Upper lobe of right lung (tissue), 1 donor: Measurements from ENCODE around the gene CABLES1. TPM values are rescaled to one million over a fixed set of nuclear protein-coding genes. Genes with fewer than 3 reads are reported as not detected.

Experiments
- ATAC-seq: fragments of 200-7000 bp; cut with Tn5 transposase; one replicate; pipeline ENCODE4 v1.9.1; 2020; ENCODE audit warnings: mild to moderate bottlenecking, moderate library complexity
- DNase-seq: peaks from one replicate; pipeline ENCODE4 v3.0.0-alpha.2; 2020
- H3K27ac ChIP-seq: fragments of 200-600 bp; one replicate; pipeline ENCODE4 v1.8.0; 2022
- H3K27me3 ChIP-seq: fragments of 200-600 bp; one replicate; pipeline ENCODE4 v1.8.0; 2022; ENCODE audit warnings: mild to moderate bottlenecking
- H3K36me3 ChIP-seq: fragments of 200-600 bp; one replicate; pipeline ENCODE4 v1.8.0; 2022
- H3K4me1 ChIP-seq: fragments of 200-600 bp; one replicate; pipeline ENCODE4 v1.8.0; 2022
- H3K4me3 ChIP-seq: fragments of 200-600 bp; one replicate; pipeline ENCODE4 v1.8.0; 2022; ENCODE audit warnings: mild to moderate bottlenecking
- H3K9me3 ChIP-seq: fragments of 200-600 bp; one replicate; pipeline ENCODE4 v1.8.0; 2022
- intact Hi-C: fragments of 100-400 bp; cut with DNase I; formaldehyde crosslinking; loops from one replicate; pipeline ENCODE4 v1.11.0; 2022
- total RNA-seq: library from RNA; stranded (reverse); fragmentation: NEBNext Ultra II Directional; extraction: Animal tissue kit (Norgen Biotek cat#: 25700); gene quantifications from one replicate; pipeline ENCODE4 v1.2.1, GENCODE V29; 2021
- TF ChIP-seq, protein P1 (sequence below): fragments of 200-600 bp; IDR thresholded peaks from one replicate; pipeline ENCODE4 v1.8.0; 2022; ENCODE audit warnings: antibody characterized with exemption
- donor health status: DM: no; HTN: yes; CAD: no; lungs with severe emphysema.

CABLES1 gene
- total RNA-seq, 1 donor from 2014 or later, result 39.5 TPM

DNA sequence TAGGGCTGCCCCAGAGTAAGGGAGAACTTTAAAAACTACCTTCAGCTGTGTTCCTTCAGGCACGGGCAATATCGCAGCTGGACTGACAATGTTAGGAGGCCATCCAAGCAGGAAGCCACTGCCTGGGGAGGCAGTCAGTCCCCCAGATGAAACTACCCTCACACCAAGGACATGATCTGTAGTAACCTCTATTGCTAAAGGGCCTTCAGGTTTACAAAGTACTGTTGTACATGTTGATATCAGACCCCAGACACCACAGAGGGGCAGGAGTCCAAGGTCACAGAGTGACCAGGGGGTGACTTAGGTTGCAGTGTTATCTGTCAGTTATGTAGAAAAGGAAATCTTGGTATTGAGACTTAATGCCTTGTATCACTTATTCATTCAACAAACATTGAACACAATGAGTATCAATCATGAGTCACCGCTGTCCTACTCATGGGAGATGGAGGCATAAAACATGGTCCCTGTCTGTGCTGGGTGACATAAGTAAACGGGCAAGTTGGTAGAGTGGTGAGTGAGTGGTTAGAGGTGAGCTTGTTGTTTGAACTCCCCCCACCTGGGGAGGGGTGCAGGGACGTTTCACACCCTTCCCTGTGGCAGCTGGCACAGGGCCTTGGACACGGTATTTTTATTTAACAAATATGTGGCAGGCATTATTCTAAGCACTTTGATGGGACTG lies 7.1 kb downstream of the CABLES1 start:
- no peaks in the 10 kb centered on the region for H3K9me3 ChIP-seq
- H3K27ac ChIP-seq, result peak overlapping the region; percentile 75
- H3K27me3 ChIP-seq, result no peaks in the 10 kb centered on the region
- no peaks in the 10 kb centered on the region for H3K36me3 ChIP-seq
- TF ChIP-seq, protein P1, sequence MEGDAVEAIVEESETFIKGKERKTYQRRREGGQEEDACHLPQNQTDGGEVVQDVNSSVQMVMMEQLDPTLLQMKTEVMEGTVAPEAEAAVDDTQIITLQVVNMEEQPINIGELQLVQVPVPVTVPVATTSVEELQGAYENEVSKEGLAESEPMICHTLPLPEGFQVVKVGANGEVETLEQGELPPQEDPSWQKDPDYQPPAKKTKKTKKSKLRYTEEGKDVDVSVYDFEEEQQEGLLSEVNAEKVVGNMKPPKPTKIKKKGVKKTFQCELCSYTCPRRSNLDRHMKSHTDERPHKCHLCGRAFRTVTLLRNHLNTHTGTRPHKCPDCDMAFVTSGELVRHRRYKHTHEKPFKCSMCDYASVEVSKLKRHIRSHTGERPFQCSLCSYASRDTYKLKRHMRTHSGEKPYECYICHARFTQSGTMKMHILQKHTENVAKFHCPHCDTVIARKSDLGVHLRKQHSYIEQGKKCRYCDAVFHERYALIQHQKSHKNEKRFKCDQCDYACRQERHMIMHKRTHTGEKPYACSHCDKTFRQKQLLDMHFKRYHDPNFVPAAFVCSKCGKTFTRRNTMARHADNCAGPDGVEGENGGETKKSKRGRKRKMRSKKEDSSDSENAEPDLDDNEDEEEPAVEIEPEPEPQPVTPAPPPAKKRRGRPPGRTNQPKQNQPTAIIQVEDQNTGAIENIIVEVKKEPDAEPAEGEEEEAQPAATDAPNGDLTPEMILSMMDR, result no peak
- no peak overlapping the region for H3K4me3 ChIP-seq
- intact Hi-C loops, result no loop called here
- ATAC-seq (no peak), DNase-seq (no peak)
- peaks cover 41% of the 10 kb centered on the region for H3K4me1 ChIP-seq

DNA sequence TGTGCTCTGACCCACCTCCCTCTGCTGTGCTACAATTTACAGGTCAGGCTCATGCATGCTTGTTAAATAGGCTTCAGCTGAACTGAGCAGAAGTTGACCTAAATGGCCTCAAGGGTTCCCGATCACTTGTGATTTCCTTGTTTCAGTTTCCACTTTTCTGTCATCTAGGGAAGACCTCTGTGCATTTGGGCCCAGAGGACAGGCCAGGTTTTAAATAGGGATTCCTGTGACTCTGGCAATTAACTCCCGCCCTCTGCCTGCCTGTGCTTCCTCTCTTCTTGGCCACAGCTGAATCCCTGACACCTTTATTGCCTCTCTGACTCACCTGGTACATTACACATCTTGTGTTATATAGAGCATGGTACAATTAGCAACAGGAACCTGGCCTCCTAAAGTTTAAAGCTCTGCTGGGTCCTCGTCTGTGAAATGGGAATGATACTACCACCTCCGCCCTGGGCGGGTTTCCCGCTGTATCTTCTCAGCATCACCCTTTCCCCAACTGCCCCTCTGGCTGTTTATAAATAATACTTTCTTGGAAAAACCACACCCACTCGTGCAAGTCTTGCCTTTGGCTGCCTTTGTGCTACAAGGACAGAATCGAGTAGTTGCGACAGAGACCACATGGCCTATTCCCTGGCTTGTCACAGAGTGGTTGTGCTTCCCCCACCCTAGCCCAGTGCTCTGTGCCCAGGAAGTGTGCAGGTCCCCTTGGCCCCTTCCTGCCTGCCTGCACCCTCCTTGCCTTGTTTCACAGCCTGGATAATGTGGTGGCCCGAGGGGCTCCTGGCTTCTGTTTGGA lies 7.9 kb downstream of the CABLES1 start:
- Histone ChIP-seq H3K27ac (peak overlapping the region; percentile 75), H3K4me3 (no peak overlapping the region), H3K27me3 (no peaks in the 10 kb centered on the region), H3K4me1 (peaks cover 41% of the 10 kb centered on the region), H3K9me3 (no peaks in the 10 kb centered on the region), H3K36me3 (no peaks in the 10 kb centered on the region)
- peak; percentile 86 for ATAC-seq
- TF ChIP-seq, protein P1, result no peak
- DNase-seq, result peak; percentile 78
- intact Hi-C loops, result no loop called here

DNA sequence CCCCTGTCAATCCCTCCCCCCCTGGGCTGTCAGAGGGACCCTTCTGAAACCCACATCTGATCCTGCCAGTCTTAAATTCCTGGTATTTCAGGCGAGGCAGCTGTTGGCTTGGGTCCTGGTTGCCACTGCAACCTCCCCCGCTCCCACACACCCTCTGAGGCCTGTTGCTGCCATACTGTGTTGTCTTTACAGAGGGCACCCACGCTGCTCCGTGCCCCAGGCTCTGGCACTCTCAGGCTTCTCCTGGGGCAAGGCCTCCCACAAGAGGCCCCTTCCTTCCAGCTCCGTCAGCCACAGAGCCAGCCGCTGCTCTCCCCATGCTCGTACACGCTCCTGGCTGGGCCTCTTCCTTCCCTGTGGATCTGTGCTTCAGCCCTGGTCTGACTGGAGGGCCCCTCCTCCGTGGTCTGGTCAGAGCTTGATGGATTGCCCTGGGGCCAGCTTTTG lies 8.6 kb downstream of the CABLES1 start:
- TF ChIP-seq, protein P1, result no peak
- peak overlapping the region; percentile 75 for H3K27ac ChIP-seq
- peaks cover 41% of the 10 kb centered on the region for H3K4me1 ChIP-seq
- no peaks in the 10 kb centered on the region for H3K27me3 ChIP-seq
- ATAC-seq (peak; percentile 77), DNase-seq (peak; percentile 78)
- H3K36me3 ChIP-seq, result no peaks in the 10 kb centered on the region
- intact Hi-C loops, result no loop called here
- no peaks in the 10 kb centered on the region for H3K9me3 ChIP-seq
- no peak overlapping the region for H3K4me3 ChIP-seq

- no peak for ATAC-seq
Measured at GRCh38 chr18:23144640-23145039, 9.4 kb downstream of the CABLES1 start.

GRCh38 chr18:23145621-23146020 lies 10.3 kb downstream of the CABLES1 start:
- H3K27ac ChIP-seq, result no peak overlapping the region
- H3K27me3 ChIP-seq, result no peaks in the 10 kb centered on the region
- ATAC-seq (no peak), DNase-seq (no peak)
- H3K9me3 ChIP-seq, result no peaks in the 10 kb centered on the region
- peaks cover 38% of the 10 kb centered on the region for H3K4me1 ChIP-seq
- TF ChIP-seq, protein P1, result no peak
- H3K4me3 ChIP-seq, result no peak overlapping the region
- intact Hi-C loops, result no loop called here
- H3K36me3 ChIP-seq, result no peaks in the 10 kb centered on the region

More at GRCh38 chr18:23144640-23145039, 9.4 kb downstream of the CABLES1 start:
- DNase-seq, result no peak
- TF ChIP-seq, protein P1, result no peak
- intact Hi-C loops, result no loop called here
- Histone ChIP-seq H3K36me3 (no peaks in the 10 kb centered on the region), H3K27ac (no peak overlapping the region), H3K9me3 (no peaks in the 10 kb centered on the region), H3K27me3 (no peaks in the 10 kb centered on the region), H3K4me1 (peaks cover 41% of the 10 kb centered on the region), H3K4me3 (no peak overlapping the region)
